HG03135 (cell line): ENCODE measurements around the gene ZNG1C.
"Not testable (repeated sequence)": the region's sequence is repeated elsewhere in the genome, so short reads cannot be mapped to it uniquely, and the experiment has no call there.

Experiments used
- ATAC-seq: cut with Tn5 transposase; IDR thresholded peaks from one replicate; pipeline ENCODE4 v1.9.1; 2021; ENCODE audit warnings: mild to moderate bottlenecking, moderate library complexity; ENCODE audit not compliant: unreplicated experiment

Gene ZNG1C

GRCh38 chr9:68342265-68343025 lies 100.7 kb downstream of the ZNG1C start:
- ATAC-seq = peak; percentile 74

- ATAC-seq = not testable (repeated sequence)
Measured at GRCh38 chr9:68343242-68343641, 101.5 kb downstream of the ZNG1C start.

- not testable (repeated sequence) for ATAC-seq
Measured at GRCh38 chr9:68343992-68344391, 102.2 kb downstream of the ZNG1C start.
